ENCODE data around the gene ZNF335. TPM values are rescaled to one million over a fixed set of nuclear protein-coding genes. Genes with fewer than 3 reads are reported as not detected.

The ZNF335 gene
- total and polyA plus RNA-seq, 2 of the 13 experiments (the other 11 are each of a cell fraction or from before 2014, with no cell fraction given) = 9.7 to 13.7 TPM

DNA sequence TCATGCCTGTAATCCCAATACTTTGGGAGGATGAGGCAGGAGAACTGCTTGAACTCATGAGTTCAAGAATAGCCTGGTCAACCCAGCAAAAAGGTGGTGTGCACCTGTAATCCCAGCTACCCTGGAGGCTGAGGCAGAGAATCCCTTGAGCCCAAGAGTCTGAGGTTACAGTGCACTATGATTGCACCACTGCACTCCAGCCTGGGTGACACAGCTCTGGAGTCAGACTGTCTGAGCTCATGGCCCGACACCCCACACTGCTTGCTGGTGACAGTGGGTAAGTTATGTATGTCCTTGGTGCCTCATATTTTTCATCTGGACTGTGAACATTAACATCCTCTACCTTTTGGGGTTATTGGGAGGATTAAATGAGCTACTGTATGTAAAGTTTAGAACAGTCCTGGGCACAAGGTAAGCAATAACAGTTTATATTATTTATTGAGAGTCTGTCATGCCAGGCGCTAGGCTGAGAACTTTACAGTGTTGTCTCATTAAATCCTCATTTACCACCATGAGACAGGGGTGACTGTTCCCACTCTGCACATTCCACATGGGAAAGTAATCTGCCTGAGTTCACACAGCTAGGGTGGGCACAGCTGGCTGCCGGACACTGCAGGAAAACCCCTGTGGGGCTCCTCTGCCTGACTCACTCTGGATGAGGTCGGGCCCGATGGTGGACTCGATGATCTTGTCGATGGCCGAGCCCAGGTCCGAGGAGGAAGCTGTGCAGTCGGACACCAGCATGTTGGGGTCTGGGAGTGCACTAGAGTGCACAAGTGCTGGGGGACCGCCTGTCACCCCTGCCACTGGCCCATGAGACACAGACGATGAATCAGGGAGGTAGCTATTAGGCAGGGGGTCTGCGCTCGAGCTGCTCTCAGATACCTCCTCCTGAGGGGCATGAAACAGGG lies 2.9 kb downstream of the ZNF335 start (continued):
- TF ChIP-seq, protein P1, sequence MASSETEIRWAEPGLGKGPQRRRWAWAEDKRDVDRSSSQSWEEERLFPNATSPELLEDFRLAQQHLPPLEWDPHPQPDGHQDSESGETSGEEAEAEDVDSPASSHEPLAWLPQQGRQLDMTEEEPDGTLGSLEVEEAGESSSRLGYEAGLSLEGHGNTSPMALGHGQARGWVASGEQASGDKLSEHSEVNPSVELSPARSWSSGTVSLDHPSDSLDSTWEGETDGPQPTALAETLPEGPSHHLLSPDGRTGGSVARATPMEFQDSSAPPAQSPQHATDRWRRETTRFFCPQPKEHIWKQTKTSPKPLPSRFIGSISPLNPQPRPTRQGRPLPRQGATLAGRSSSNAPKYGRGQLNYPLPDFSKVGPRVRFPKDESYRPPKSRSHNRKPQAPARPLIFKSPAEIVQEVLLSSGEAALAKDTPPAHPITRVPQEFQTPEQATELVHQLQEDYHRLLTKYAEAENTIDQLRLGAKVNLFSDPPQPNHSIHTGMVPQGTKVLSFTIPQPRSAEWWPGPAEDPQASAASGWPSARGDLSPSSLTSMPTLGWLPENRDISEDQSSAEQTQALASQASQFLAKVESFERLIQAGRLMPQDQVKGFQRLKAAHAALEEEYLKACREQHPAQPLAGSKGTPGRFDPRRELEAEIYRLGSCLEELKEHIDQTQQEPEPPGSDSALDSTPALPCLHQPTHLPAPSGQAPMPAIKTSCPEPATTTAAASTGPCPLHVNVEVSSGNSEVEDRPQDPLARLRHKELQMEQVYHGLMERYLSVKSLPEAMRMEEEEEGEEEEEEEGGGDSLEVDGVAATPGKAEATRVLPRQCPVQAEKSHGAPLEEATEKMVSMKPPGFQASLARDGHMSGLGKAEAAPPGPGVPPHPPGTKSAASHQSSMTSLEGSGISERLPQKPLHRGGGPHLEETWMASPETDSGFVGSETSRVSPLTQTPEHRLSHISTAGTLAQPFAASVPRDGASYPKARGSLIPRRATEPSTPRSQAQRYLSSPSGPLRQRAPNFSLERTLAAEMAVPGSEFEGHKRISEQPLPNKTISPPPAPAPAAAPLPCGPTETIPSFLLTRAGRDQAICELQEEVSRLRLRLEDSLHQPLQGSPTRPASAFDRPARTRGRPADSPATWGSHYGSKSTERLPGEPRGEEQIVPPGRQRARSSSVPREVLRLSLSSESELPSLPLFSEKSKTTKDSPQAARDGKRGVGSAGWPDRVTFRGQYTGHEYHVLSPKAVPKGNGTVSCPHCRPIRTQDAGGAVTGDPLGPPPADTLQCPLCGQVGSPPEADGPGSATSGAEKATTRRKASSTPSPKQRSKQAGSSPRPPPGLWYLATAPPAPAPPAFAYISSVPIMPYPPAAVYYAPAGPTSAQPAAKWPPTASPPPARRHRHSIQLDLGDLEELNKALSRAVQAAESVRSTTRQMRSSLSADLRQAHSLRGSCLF (CRISPR knock-in tag; IDR thresholded peaks at IDR 0.05; ENCODE audit: borderline replicate concordance) = no peak
- TF ChIP-seq, protein P2, sequence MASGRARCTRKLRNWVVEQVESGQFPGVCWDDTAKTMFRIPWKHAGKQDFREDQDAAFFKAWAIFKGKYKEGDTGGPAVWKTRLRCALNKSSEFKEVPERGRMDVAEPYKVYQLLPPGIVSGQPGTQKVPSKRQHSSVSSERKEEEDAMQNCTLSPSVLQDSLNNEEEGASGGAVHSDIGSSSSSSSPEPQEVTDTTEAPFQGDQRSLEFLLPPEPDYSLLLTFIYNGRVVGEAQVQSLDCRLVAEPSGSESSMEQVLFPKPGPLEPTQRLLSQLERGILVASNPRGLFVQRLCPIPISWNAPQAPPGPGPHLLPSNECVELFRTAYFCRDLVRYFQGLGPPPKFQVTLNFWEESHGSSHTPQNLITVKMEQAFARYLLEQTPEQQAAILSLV (CRISPR knock-in tag; IDR thresholded peaks at IDR 0.05; ENCODE audit: borderline replicate concordance) = no peak
- TF ChIP-seq SETDB1 (CRISPR knock-in tag; IDR thresholded peaks at IDR 0.05; ENCODE audit: borderline replicate concordance) = no peak
- no peak for TF ChIP-seq ZNF337 (CRISPR knock-in tag; IDR thresholded peaks at IDR 0.05; ENCODE audit: borderline replicate concordance, low read depth)
- TF ChIP-seq, protein P3, sequence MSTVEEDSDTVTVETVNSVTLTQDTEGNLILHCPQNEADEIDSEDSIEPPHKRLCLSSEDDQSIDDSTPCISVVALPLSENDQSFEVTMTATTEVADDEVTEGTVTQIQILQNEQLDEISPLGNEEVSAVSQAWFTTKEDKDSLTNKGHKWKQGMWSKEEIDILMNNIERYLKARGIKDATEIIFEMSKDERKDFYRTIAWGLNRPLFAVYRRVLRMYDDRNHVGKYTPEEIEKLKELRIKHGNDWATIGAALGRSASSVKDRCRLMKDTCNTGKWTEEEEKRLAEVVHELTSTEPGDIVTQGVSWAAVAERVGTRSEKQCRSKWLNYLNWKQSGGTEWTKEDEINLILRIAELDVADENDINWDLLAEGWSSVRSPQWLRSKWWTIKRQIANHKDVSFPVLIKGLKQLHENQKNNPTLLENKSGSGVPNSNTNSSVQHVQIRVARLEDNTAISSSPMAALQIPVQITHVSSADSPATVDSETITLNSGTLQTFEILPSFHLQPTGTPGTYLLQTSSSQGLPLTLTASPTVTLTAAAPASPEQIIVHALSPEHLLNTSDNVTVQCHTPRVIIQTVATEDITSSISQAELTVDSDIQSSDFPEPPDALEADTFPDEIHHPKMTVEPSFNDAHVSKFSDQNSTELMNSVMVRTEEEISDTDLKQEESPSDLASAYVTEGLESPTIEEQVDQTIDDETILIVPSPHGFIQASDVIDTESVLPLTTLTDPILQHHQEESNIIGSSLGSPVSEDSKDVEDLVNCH (CRISPR knock-in tag; IDR thresholded peaks at IDR 0.05) = no peak
- TF ChIP-seq JUND (CRISPR knock-in tag; IDR thresholded peaks at IDR 0.05) = no peak
- no peak for TF ChIP-seq FLYWCH1 (CRISPR knock-in tag; IDR thresholded peaks at IDR 0.05)
- TF ChIP-seq, protein P4, sequence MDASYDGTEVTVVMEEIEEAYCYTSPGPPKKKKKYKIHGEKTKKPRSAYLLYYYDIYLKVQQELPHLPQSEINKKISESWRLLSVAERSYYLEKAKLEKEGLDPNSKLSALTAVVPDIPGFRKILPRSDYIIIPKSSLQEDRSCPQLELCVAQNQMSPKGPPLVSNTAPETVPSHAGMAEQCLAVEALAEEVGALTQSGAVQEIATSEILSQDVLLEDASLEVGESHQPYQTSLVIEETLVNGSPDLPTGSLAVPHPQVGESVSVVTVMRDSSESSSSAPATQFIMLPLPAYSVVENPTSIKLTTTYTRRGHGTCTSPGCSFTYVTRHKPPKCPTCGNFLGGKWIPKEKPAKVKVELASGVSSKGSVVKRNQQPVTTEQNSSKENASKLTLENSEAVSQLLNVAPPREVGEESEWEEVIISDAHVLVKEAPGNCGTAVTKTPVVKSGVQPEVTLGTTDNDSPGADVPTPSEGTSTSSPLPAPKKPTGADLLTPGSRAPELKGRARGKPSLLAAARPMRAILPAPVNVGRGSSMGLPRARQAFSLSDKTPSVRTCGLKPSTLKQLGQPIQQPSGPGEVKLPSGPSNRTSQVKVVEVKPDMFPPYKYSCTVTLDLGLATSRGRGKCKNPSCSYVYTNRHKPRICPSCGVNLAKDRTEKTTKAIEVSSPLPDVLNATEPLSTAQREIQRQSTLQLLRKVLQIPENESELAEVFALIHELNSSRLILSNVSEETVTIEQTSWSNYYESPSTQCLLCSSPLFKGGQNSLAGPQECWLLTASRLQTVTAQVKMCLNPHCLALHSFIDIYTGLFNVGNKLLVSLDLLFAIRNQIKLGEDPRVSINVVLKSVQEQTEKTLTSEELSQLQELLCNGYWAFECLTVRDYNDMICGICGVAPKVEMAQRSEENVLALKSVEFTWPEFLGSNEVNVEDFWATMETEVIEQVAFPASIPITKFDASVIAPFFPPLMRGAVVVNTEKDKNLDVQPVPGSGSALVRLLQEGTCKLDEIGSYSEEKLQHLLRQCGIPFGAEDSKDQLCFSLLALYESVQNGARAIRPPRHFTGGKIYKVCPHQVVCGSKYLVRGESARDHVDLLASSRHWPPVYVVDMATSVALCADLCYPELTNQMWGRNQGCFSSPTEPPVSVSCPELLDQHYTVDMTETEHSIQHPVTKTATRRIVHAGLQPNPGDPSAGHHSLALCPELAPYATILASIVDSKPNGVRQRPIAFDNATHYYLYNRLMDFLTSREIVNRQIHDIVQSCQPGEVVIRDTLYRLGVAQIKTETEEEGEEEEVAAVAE (CRISPR knock-in tag; IDR thresholded peaks at IDR 0.05; ENCODE audit: borderline replicate concordance) = no peak
- TF ChIP-seq HNF4G (IDR thresholded peaks at IDR 0.05; ENCODE audit: borderline replicate concordance, low read depth, low read length) = no peak
- TF ChIP-seq HNF4G (CRISPR knock-in tag; IDR thresholded peaks at IDR 0.05; ENCODE audit: borderline replicate concordance, low read depth) = no peak
- TF ChIP-seq NFATC3 (CRISPR knock-in tag; IDR thresholded peaks at IDR 0.05) = no peak
- TF ChIP-seq ZNF577 (CRISPR knock-in tag; IDR thresholded peaks at IDR 0.05; ENCODE audit: borderline replicate concordance, low read depth) = no peak
- no peak; the same call in 1 of the 2 replicates for TF ChIP-seq GABPB1 (CRISPR knock-in tag; IDR thresholded peaks at IDR 0.05)

Data from HepG2 (cell line).